Lower leg skin (tissue), 3 donors: ENCODE measurements around the gene CCDC110.

ENCODE experiments used
- POLR2A ChIP-seq, 2 donors: fragments of 450-650 bp; IDR thresholded peaks; one replicate each; pipeline ENCODE4 v1.6.1; 2016 to 2017; ENCODE audit warnings: antibody characterized with exemption in 2 of 2, mild to moderate bottlenecking in 1 of 2, moderate library complexity in 1 of 2
- TF ChIP-seq, protein P1 (sequence below), 3 donors: fragments of 450-650 bp; IDR thresholded peaks; one replicate each; pipeline ENCODE4 v1.5.1; 2016; ENCODE audit warnings: antibody characterized with exemption in 3 of 3, mild to moderate bottlenecking in 3 of 3, moderate library complexity in 2 of 3

- TF ChIP-seq, protein P1, sequence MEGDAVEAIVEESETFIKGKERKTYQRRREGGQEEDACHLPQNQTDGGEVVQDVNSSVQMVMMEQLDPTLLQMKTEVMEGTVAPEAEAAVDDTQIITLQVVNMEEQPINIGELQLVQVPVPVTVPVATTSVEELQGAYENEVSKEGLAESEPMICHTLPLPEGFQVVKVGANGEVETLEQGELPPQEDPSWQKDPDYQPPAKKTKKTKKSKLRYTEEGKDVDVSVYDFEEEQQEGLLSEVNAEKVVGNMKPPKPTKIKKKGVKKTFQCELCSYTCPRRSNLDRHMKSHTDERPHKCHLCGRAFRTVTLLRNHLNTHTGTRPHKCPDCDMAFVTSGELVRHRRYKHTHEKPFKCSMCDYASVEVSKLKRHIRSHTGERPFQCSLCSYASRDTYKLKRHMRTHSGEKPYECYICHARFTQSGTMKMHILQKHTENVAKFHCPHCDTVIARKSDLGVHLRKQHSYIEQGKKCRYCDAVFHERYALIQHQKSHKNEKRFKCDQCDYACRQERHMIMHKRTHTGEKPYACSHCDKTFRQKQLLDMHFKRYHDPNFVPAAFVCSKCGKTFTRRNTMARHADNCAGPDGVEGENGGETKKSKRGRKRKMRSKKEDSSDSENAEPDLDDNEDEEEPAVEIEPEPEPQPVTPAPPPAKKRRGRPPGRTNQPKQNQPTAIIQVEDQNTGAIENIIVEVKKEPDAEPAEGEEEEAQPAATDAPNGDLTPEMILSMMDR (IDR thresholded peaks at IDR 0.05), result no peak
- TF ChIP-seq POLR2A (IDR thresholded peaks at IDR 0.05), result no peak
Measured at GRCh38 chr4:185502386-185502785, 30.9 kb upstream of the CCDC110 start.
